H1 (cell line): ENCODE measurements around the gene YAF2. TPM values are rescaled to one million over a fixed set of nuclear protein-coding genes. Genes with fewer than 3 reads are reported as not detected.

Experiments used
- NANOG ChIP-seq: IDR thresholded peaks from 2 replicates; pipeline ENCODE4 v1.6.1; 2011; ENCODE audit warnings: low read length, low read depth, mild to moderate bottlenecking, inconsistent platforms; ENCODE audit not compliant: insufficient read depth, poor library complexity, severe bottlenecking
- polyA plus RNA-seq, 7 experiments: library from polyadenylated mRNA; depleted of rRNA in 3 of 7; stranded (reverse) in 5 of 7; unstranded in 2 of 7; fragments of >200 nt in 5 of 7; fragments of 200-250 nt in 2 of 7; gene quantifications; 1 replicate in 5 of 7; 2 replicates in 1 of 7; 4 replicates in 1 of 7; pipeline versions ENCODE4 v1.2.1 to v1.2.3, GENCODE V29; 2011 to 2013; ENCODE audit warnings: missing spikeins in 2 of 7, mixed read lengths in 2 of 7
- total RNA-seq: library from RNA; stranded (reverse); fragmentation: NEBNext Ultra II Directional; extraction: Animal tissue kit (Norgen Biotek cat#: 25700); gene quantifications from 2 replicates; pipeline ENCODE4 v1.2.1, GENCODE V29; 2021

The YAF2 gene
- total and polyA plus RNA-seq, 2 of the 8 experiments (the other 6 are each of a cell fraction or from before 2014, with no cell fraction given): 0.50 to 2.2 TPM

- TF ChIP-seq NANOG: no peak
Measured at GRCh38 chr12:42260518-42260917, 22.5 kb upstream of the YAF2 start (continued).
